SK-N-SH treated with all-trans-retinoic acid at 6 μM for 48 hours (cell line): ENCODE results near the gene CXCL14.

ENCODE experiments used
- ARNTL ChIP-seq: fragments of 450-650 bp; formaldehyde crosslinking; IDR thresholded peaks from 2 replicates; pipeline ENCODE4 v1.5.0; 2020; ENCODE audit warnings: low read depth, mild to moderate bottlenecking, moderate library complexity, borderline replicate concordance
- CREB5 ChIP-seq: fragments of 250-450 bp; sonication (Bioruptor Pico); IDR thresholded peaks from 2 replicates; pipeline ENCODE4 v1.5.1; 2020; ENCODE audit warnings: low read depth, mild to moderate bottlenecking, moderate library complexity
- CSDC2 ChIP-seq: fragments of 250-450 bp; sonication (Bioruptor Pico); IDR thresholded peaks from 2 replicates; pipeline ENCODE4 v1.5.0; 2020; ENCODE audit warnings: mild to moderate bottlenecking, moderate library complexity
- OSR1 ChIP-seq: fragments of 250-450 bp; sonication (Bioruptor Pico); IDR thresholded peaks from 2 replicates; pipeline ENCODE4 v1.8.0; 2022; ENCODE audit warnings: moderate library complexity, mild to moderate bottlenecking, inconsistent platforms
- PATZ1 ChIP-seq: fragments of 250-450 bp; sonication (Bioruptor Pico); IDR thresholded peaks from 2 replicates; pipeline ENCODE4 v1.8.0; 2020; ENCODE audit warnings: mild to moderate bottlenecking, moderate library complexity, borderline replicate concordance
- POU6F1 ChIP-seq: fragments of 250-450 bp; sonication (Bioruptor Pico); IDR thresholded peaks from 2 replicates; pipeline ENCODE4 v1.8.0; 2021; ENCODE audit warnings: low read depth, mild to moderate bottlenecking, moderate library complexity, borderline replicate concordance
- RARB ChIP-seq: fragments of 250-450 bp; sonication (Bioruptor Pico); IDR thresholded peaks from 2 replicates; pipeline ENCODE4 v1.8.0; 2021; ENCODE audit warnings: mild to moderate bottlenecking, moderate library complexity
- TCF4 ChIP-seq: fragments of 250-450 bp; sonication (Bioruptor Pico); IDR thresholded peaks from 2 replicates; pipeline ENCODE4 v1.8.0; 2021; ENCODE audit warnings: mild to moderate bottlenecking, moderate library complexity, borderline replicate concordance
- TSHZ2 ChIP-seq: fragments of 250-450 bp; sonication (Bioruptor Pico); IDR thresholded peaks from 2 replicates; pipeline ENCODE4 v1.5.0; 2020; ENCODE audit warnings: mild to moderate bottlenecking, moderate library complexity
- ZC3H10 ChIP-seq: fragments of 250-450 bp; sonication (Bioruptor Pico); IDR thresholded peaks from 2 replicates; pipeline ENCODE4 v1.5.1; 2021; ENCODE audit warnings: mild to moderate bottlenecking, moderate library complexity
- ZFP3 ChIP-seq: fragments of 250-450 bp; sonication (Bioruptor Pico); IDR thresholded peaks from 2 replicates; pipeline ENCODE4 v1.5.0; 2020; ENCODE audit warnings: mild to moderate bottlenecking, moderate library complexity
- ZFP30 ChIP-seq: fragments of 450-650 bp; formaldehyde crosslinking; IDR thresholded peaks from 2 replicates; pipeline ENCODE4 v1.5.0; 2022; ENCODE audit warnings: mild to moderate bottlenecking, moderate library complexity
- ZNF565 ChIP-seq: fragments of 450-650 bp; formaldehyde crosslinking; conservative IDR thresholded peaks from 2 replicates; pipeline ENCODE4 v1.5.0; 2020; ENCODE audit warnings: low read depth, mild to moderate bottlenecking, moderate library complexity

GRCh38 chr5:135547590-135548254, 31.1 kb downstream of the CXCL14 start:
- no peak for TF ChIP-seq RARB (CRISPR knock-in tag)
- no peak for TF ChIP-seq ZFP30
- TF ChIP-seq POU6F1 = no peak
- TF ChIP-seq PATZ1 (CRISPR knock-in tag) = no peak
- TF ChIP-seq TCF4 (CRISPR knock-in tag) = no peak
- no peak for TF ChIP-seq ZNF565 (CRISPR knock-in tag)
- TF ChIP-seq ARNTL = no peak
- TF ChIP-seq OSR1 (CRISPR knock-in tag) = no peak
- TF ChIP-seq ZFP3 (CRISPR knock-in tag) = no peak
- TF ChIP-seq CREB5 (CRISPR knock-in tag) = no peak
- no peak for TF ChIP-seq ZC3H10 (CRISPR knock-in tag)
- no peak for TF ChIP-seq CSDC2
- no peak for TF ChIP-seq TSHZ2 (CRISPR knock-in tag)
